GM15510 (cell line): ENCODE data around the gene INTS15.

Experiments
- POLR2A ChIP-seq: IDR thresholded peaks from 3 replicates; pipeline ENCODE4 v1.6.1; 2011; ENCODE audit warnings: borderline replicate concordance; ENCODE audit not compliant: insufficient read length; ENCODE audit errors: extremely low read depth

Gene INTS15

GRCh38 chr7:6644728-6645127 lies 54.9 kb downstream of the INTS15 start:
- TF ChIP-seq POLR2A: no peak

GRCh38 chr7:6646465-6646864 lies 56.6 kb downstream of the INTS15 start:
- TF ChIP-seq POLR2A: no peak

- no peak for TF ChIP-seq POLR2A
These were observed 57.3 kb downstream of the INTS15 start for GRCh38 chr7:6647080-6647479.

GRCh38 chr7:6647541-6647940 lies 57.7 kb downstream of the INTS15 start:
- TF ChIP-seq POLR2A: no peak

- TF ChIP-seq POLR2A: no peak
These were observed 58.4 kb downstream of the INTS15 start for GRCh38 chr7:6648066-6648814.

GRCh38 chr7:6648815-6649104 lies 58.9 kb downstream of the INTS15 start:
- no peak for TF ChIP-seq POLR2A

GRCh38 chr7:6649241-6649961 lies 59.6 kb downstream of the INTS15 start:
- TF ChIP-seq POLR2A: no peak

GRCh38 chr7:6650086-6650485 lies 60.3 kb downstream of the INTS15 start:
- no peak for TF ChIP-seq POLR2A

- no peak for TF ChIP-seq POLR2A
These were observed 60.7 kb downstream of the INTS15 start for GRCh38 chr7:6650521-6651011.

- no peak for TF ChIP-seq POLR2A
These were observed 62.1 kb downstream of the INTS15 start for GRCh38 chr7:6651851-6652445.

GRCh38 chr7:6652446-6653011 lies 62.7 kb downstream of the INTS15 start:
- no peak for TF ChIP-seq POLR2A

GRCh38 chr7:6653071-6654003 lies 63.5 kb downstream of the INTS15 start:
- no peak for TF ChIP-seq POLR2A

GRCh38 chr7:6654113-6654841 lies 64.5 kb downstream of the INTS15 start:
- no peak for TF ChIP-seq POLR2A
